Body of pancreas (tissue), 4 donors: ENCODE results near the gene NHSL1.

Source experiments
- POLR2A ChIP-seq, 3 donors: fragments of 450-650 bp; IDR thresholded peaks; one replicate each; pipeline ENCODE4 v1.6.1; 2016; ENCODE audit warnings: antibody characterized with exemption in 3 of 3, mild to moderate bottlenecking in 2 of 3
- TF ChIP-seq, protein P1 (sequence below), 7 experiments: fragments of 450-650 bp in 4 of 7; fragments of 200-600 bp in 3 of 7; sonication (generic) in 3 of 7; IDR thresholded peaks; one replicate each; pipeline ENCODE4 v1.5.1; 2016 to 2019; ENCODE audit warnings: antibody characterized with exemption in 7 of 7

GRCh38 chr6:138497286-138497685, 2.0 kb downstream of the NHSL1 start:
- TF ChIP-seq, protein P1, sequence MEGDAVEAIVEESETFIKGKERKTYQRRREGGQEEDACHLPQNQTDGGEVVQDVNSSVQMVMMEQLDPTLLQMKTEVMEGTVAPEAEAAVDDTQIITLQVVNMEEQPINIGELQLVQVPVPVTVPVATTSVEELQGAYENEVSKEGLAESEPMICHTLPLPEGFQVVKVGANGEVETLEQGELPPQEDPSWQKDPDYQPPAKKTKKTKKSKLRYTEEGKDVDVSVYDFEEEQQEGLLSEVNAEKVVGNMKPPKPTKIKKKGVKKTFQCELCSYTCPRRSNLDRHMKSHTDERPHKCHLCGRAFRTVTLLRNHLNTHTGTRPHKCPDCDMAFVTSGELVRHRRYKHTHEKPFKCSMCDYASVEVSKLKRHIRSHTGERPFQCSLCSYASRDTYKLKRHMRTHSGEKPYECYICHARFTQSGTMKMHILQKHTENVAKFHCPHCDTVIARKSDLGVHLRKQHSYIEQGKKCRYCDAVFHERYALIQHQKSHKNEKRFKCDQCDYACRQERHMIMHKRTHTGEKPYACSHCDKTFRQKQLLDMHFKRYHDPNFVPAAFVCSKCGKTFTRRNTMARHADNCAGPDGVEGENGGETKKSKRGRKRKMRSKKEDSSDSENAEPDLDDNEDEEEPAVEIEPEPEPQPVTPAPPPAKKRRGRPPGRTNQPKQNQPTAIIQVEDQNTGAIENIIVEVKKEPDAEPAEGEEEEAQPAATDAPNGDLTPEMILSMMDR (IDR thresholded peaks at IDR 0.05) = no peak
- TF ChIP-seq POLR2A (IDR thresholded peaks at IDR 0.05) = no peak
